Upper lobe of left lung (tissue), 6 donors: ENCODE results near the gene ZEB1. TPM values are rescaled to one million over a fixed set of nuclear protein-coding genes. Genes with fewer than 3 reads are reported as not detected.

ENCODE experiments used
- ATAC-seq, 2 donors: fragments of 200-7000 bp; cut with Tn5 transposase; one replicate each; pipeline ENCODE4 v1.9.1; 2022; ENCODE audit warnings: mild to moderate bottlenecking in 2 of 2, moderate library complexity in 2 of 2; ENCODE audit not compliant: low FRiP score in 2 of 2
- DNase-seq, 2 donors: peaks; one replicate each; pipeline ENCODE4 v3.0.0-alpha.2; 2019 to 2020
- H3K27ac ChIP-seq, 4 donors: fragments of 200-600 bp; sonication (generic); one replicate each; pipeline ENCODE4 v1.5.1; 2016 to 2019
- H3K27me3 ChIP-seq, 4 donors: fragments of 200-600 bp; sonication (generic); one replicate each; pipeline ENCODE4 v1.5.1; 2017 to 2019
- H3K36me3 ChIP-seq, 4 donors: fragments of 200-600 bp; sonication (generic); one replicate each; pipeline ENCODE4 v1.5.1; 2016 to 2019
- H3K4me1 ChIP-seq, 4 donors: fragments of 200-600 bp; sonication (generic); one replicate each; pipeline ENCODE4 v1.5.1; 2018 to 2019
- H3K4me3 ChIP-seq, 4 donors: fragments of 200-600 bp; sonication (generic); one replicate each; pipeline ENCODE4 v1.5.1; 2017 to 2019; ENCODE audit warnings: mild to moderate bottlenecking in 2 of 4, moderate library complexity in 1 of 4
- H3K9me3 ChIP-seq, 4 donors: fragments of 200-600 bp; sonication (generic); one replicate each; pipeline ENCODE4 v1.5.1; 2018 to 2019
- CTCF ChIP-seq, 6 experiments: fragments of 450-650 bp in 4 of 6; fragments of 200-600 bp in 2 of 6; sonication (generic) in 2 of 6; IDR thresholded peaks; one replicate each; pipeline ENCODE4 v1.5.1; 2016 to 2019; ENCODE audit warnings: antibody characterized with exemption in 6 of 6
- EP300 ChIP-seq, 4 donors: sonication (generic); formaldehyde crosslinking; IDR thresholded peaks; one replicate each; pipeline ENCODE4 v1.5.1; 2017; ENCODE audit warnings: antibody characterized with exemption in 4 of 4, control low read depth in 2 of 4
- POLR2A ChIP-seq, 4 donors: fragments of 450-650 bp; IDR thresholded peaks; one replicate each; pipeline ENCODE4 v1.5.1; 2016 to 2017; ENCODE audit warnings: antibody characterized with exemption in 4 of 4, mild to moderate bottlenecking in 2 of 4
- POLR2AphosphoS5 ChIP-seq, 2 donors: sonication (generic); formaldehyde crosslinking; IDR thresholded peaks; one replicate each; pipeline ENCODE4 v1.5.1; 2017; ENCODE audit warnings: antibody characterized with exemption in 2 of 2
- WGBS, 2 donors: methylation state at CpG; one replicate each; pipeline ENCODE4 v1.1.5; 2017 to 2018; 5-methylcytosine and 5-hydroxymethylcytosine counted together
- total RNA-seq, 6 donors: library from RNA; depleted of rRNA in 4 of 6; stranded (reverse); fragments of >200 nt in 4 of 6; gene quantifications; one replicate each; pipeline versions ENCODE4 v1.1.0 to v1.2.1, GENCODE V29; 2016 to 2021
- donor health status: DM: no; HTN: no; CAD: no; lungs with moderate emphysema.
- donor health status: DM: no; HTN: yes; CAD: no; lungs with severe emphysema.

The ZEB1 gene
- total RNA-seq, 6 donors from 2014 or later: 17.8 to 46.1 (median 32.6) TPM

GRCh38 chr10:31304291-31304970, 14.6 kb upstream of the ZEB1 start:
- no peak overlapping the region for H3K4me3 ChIP-seq
- H3K27ac ChIP-seq: no peak overlapping the region
- DNase-seq (no peak), ATAC-seq (no peak)
- no peaks in the 10 kb centered on the region for H3K9me3 ChIP-seq
- H3K36me3 ChIP-seq: no peaks in the 10 kb centered on the region
- TF ChIP-seq POLR2A (IDR thresholded peaks at IDR 0.05) (no peak), CTCF (IDR thresholded peaks at IDR 0.05) (no peak), POLR2AphosphoS5 (IDR thresholded peaks at IDR 0.05) (no peak), EP300 (IDR thresholded peaks at IDR 0.05) (no peak)
- WGBS, 2 donors: 69 to 71% methylated on average over 6 of the region's 6 CpGs
- H3K4me1 ChIP-seq: peaks cover 0 to 5% (median 0%) of the 10 kb centered on the region in 4 donors
- no peaks in the 10 kb centered on the region for H3K27me3 ChIP-seq

GRCh38 chr10:31313396-31313795, 5.6 kb upstream of the ZEB1 start:
- TF ChIP-seq POLR2A (IDR thresholded peaks at IDR 0.05) (no peak), POLR2AphosphoS5 (IDR thresholded peaks at IDR 0.05) (no peak), EP300 (IDR thresholded peaks at IDR 0.05) (no peak), CTCF (IDR thresholded peaks at IDR 0.05) (no peak)
- Histone ChIP-seq H3K36me3 (no peaks in the 10 kb centered on the region), H3K27me3 (no peaks in the 10 kb centered on the region), H3K9me3 (no peaks in the 10 kb centered on the region), H3K4me1 (peaks cover 0 to 8% (median 5%) of the 10 kb centered on the region in 4 donors), H3K4me3 (no peak overlapping the region), H3K27ac (no peak overlapping the region)
- DNase-seq (no peak), ATAC-seq (no peak)
- WGBS, 2 donors: 98 to 99% methylated on average over 3 of the region's 3 CpGs

- DNase-seq: no peak
- Histone ChIP-seq H3K4me1 (peaks cover 0 to 8% (median 5%) of the 10 kb centered on the region in 4 donors), H3K9me3 (no peaks in the 10 kb centered on the region), H3K27ac (peak overlapping the region in 2 of 4 donors; percentile 19 to 54), H3K36me3 (no peaks in the 10 kb centered on the region), H3K27me3 (no peaks in the 10 kb centered on the region), H3K4me3 (no peak overlapping the region)
- no peak for ATAC-seq
- WGBS, 2 donors: 58 to 68% methylated on average over 8 of the region's 8 CpGs
- TF ChIP-seq POLR2AphosphoS5 (IDR thresholded peaks at IDR 0.05): no peak
- TF ChIP-seq EP300 (IDR thresholded peaks at IDR 0.05): no peak
- no peak for TF ChIP-seq CTCF (IDR thresholded peaks at IDR 0.05)
- TF ChIP-seq POLR2A (IDR thresholded peaks at IDR 0.05): no peak
Measured at GRCh38 chr10:31314256-31315150, 4.5 kb upstream of the ZEB1 start.

GRCh38 chr10:31315453-31315852, 3.6 kb upstream of the ZEB1 start:
- H3K9me3 ChIP-seq: no peaks in the 10 kb centered on the region
- no peak for DNase-seq
- no peak overlapping the region for H3K27ac ChIP-seq
- TF ChIP-seq EP300 (IDR thresholded peaks at IDR 0.05) (no peak), POLR2AphosphoS5 (IDR thresholded peaks at IDR 0.05) (no peak), POLR2A (IDR thresholded peaks at IDR 0.05) (no peak), CTCF (IDR thresholded peaks at IDR 0.05) (no peak)
- 71 to 75% methylated on average over 4 of the region's 4 CpGs for WGBS, 2 donors
- peaks cover 1 to 11% (median 6%) of the 10 kb centered on the region in 4 donors for H3K4me1 ChIP-seq
- no peak for ATAC-seq
- H3K36me3 ChIP-seq: no peaks in the 10 kb centered on the region
- H3K27me3 ChIP-seq: no peaks in the 10 kb centered on the region
- no peak overlapping the region for H3K4me3 ChIP-seq
